Upper lobe of right lung (tissue), 1 donor: ENCODE data around the gene C1QTNF3. TPM values are rescaled to one million over a fixed set of nuclear protein-coding genes. Genes with fewer than 3 reads are reported as not detected.

Experiments used
- ATAC-seq: fragments of 200-7000 bp; cut with Tn5 transposase; one replicate; pipeline ENCODE4 v1.9.1; 2020; ENCODE audit warnings: mild to moderate bottlenecking, moderate library complexity
- DNase-seq: peaks from one replicate; pipeline ENCODE4 v3.0.0-alpha.2; 2020
- H3K27ac ChIP-seq: fragments of 200-600 bp; one replicate; pipeline ENCODE4 v1.8.0; 2022
- H3K27me3 ChIP-seq: fragments of 200-600 bp; one replicate; pipeline ENCODE4 v1.8.0; 2022; ENCODE audit warnings: mild to moderate bottlenecking
- H3K36me3 ChIP-seq: fragments of 200-600 bp; one replicate; pipeline ENCODE4 v1.8.0; 2022
- H3K4me1 ChIP-seq: fragments of 200-600 bp; one replicate; pipeline ENCODE4 v1.8.0; 2022
- H3K4me3 ChIP-seq: fragments of 200-600 bp; one replicate; pipeline ENCODE4 v1.8.0; 2022; ENCODE audit warnings: mild to moderate bottlenecking
- H3K9me3 ChIP-seq: fragments of 200-600 bp; one replicate; pipeline ENCODE4 v1.8.0; 2022
- CTCF ChIP-seq: fragments of 200-600 bp; IDR thresholded peaks from one replicate; pipeline ENCODE4 v1.8.0; 2022; ENCODE audit warnings: antibody characterized with exemption
- intact Hi-C: fragments of 100-400 bp; cut with DNase I; formaldehyde crosslinking; loops from one replicate; pipeline ENCODE4 v1.11.0; 2022
- total RNA-seq: library from RNA; stranded (reverse); fragmentation: NEBNext Ultra II Directional; extraction: Animal tissue kit (Norgen Biotek cat#: 25700); gene quantifications from one replicate; pipeline ENCODE4 v1.2.1, GENCODE V29; 2021
- donor health status: DM: no; HTN: yes; CAD: no; lungs with severe emphysema.

The C1QTNF3 gene
- total RNA-seq, 1 donor from 2014 or later = 4.5 TPM

- intact Hi-C loops = no loop called here
- H3K36me3 ChIP-seq = peaks cover 27% of the 10 kb centered on the region
- ATAC-seq (no peak), DNase-seq (no peak)
- H3K9me3 ChIP-seq = no peaks in the 10 kb centered on the region
- H3K27me3 ChIP-seq = no peaks in the 10 kb centered on the region
- peaks cover 5% of the 10 kb centered on the region for H3K4me1 ChIP-seq
- no peak for TF ChIP-seq CTCF
- no peak overlapping the region for H3K4me3 ChIP-seq
- H3K27ac ChIP-seq = no peak overlapping the region
These were observed 50.1 kb downstream of the C1QTNF3 start for GRCh38 chr5:33992864-33993263.

- no peak overlapping the region for H3K27ac ChIP-seq
- no peak for TF ChIP-seq CTCF
- H3K4me3 ChIP-seq = no peak overlapping the region
- intact Hi-C loops = no loop called here
- no peaks in the 10 kb centered on the region for H3K9me3 ChIP-seq
- DNase-seq (no peak), ATAC-seq (no peak)
- H3K36me3 ChIP-seq = peaks cover 17% of the 10 kb centered on the region
- no peaks in the 10 kb centered on the region for H3K4me1 ChIP-seq
- H3K27me3 ChIP-seq = no peaks in the 10 kb centered on the region
These were observed 57.6 kb downstream of the C1QTNF3 start for GRCh38 chr5:33985447-33985846.

GRCh38 chr5:33984671-33985124, 58.3 kb downstream of the C1QTNF3 start, which contains the start of gene SLC45A2:
Gene SLC45A2, minus strand, starts transcription at chr5:33984693. Its CDS starts 110 bp downstream, at chr5:33984583.
- no peak within 1 kb of the TSS for H3K27ac ChIP-seq
- no peaks in the 10 kb centered on the region for H3K9me3 ChIP-seq
- ATAC-seq (no peak), DNase-seq (no peak)
- H3K36me3 ChIP-seq = peaks cover 17% of the 10 kb centered on the region
- H3K27me3 ChIP-seq = no peaks in the 10 kb centered on the region
- intact Hi-C loops = no loop called here
- TF ChIP-seq CTCF = no peak
- H3K4me3 ChIP-seq = no peak within 1 kb of the TSS
- H3K4me1 ChIP-seq = no peaks in the 10 kb centered on the region

- no peak for TF ChIP-seq CTCF
- ATAC-seq = no peak
- intact Hi-C loops = no loop called here
These were observed 58.8 kb downstream of the C1QTNF3 start for GRCh38 chr5:33984178-33984577.

GRCh38 chr5:33981408-33982162, 61.4 kb downstream of the C1QTNF3 start:
- no peak for TF ChIP-seq CTCF
- H3K27me3 ChIP-seq = no peaks in the 10 kb centered on the region
- H3K9me3 ChIP-seq = no peaks in the 10 kb centered on the region
- intact Hi-C loops = no loop called here
- H3K27ac ChIP-seq = no peak overlapping the region
- no peak for DNase-seq
- no peaks in the 10 kb centered on the region for H3K36me3 ChIP-seq
- H3K4me3 ChIP-seq = no peak overlapping the region
- ATAC-seq = peak; percentile 42
- H3K4me1 ChIP-seq = no peaks in the 10 kb centered on the region

More at GRCh38 chr5:33984178-33984577, 58.8 kb downstream of the C1QTNF3 start:
- H3K27me3 ChIP-seq = no peaks in the 10 kb centered on the region
- no peaks in the 10 kb centered on the region for H3K4me1 ChIP-seq
- no peak for DNase-seq
- H3K36me3 ChIP-seq = peaks cover 15% of the 10 kb centered on the region
- H3K9me3 ChIP-seq = no peaks in the 10 kb centered on the region
- H3K27ac ChIP-seq = no peak overlapping the region
- no peak overlapping the region for H3K4me3 ChIP-seq
